ENCODE data around the gene TFAP2D.

Gene TFAP2D

GRCh38 chr6:50819904-50820868 is 106.9 kb downstream of the TFAP2D start:
- DNase-seq = no peak

GRCh38 chr6:50820869-50821264 is 107.5 kb downstream of the TFAP2D start:
- DNase-seq = no peak

- no peak for DNase-seq
Observed at GRCh38 chr6:50821441-50822077, 108.2 kb downstream of the TFAP2D start.

GRCh38 chr6:50822078-50822476 is 108.8 kb downstream of the TFAP2D start:
- peak; percentile 53 for DNase-seq

All from NCI-H774 (cell line).